SU-DHL-6 (cell line): ENCODE measurements around the gene MICALL1.

Experiments used
- H2AFZ ChIP-seq: fragments of 200-600 bp; sonication (generic); 2 replicates; pipeline ENCODE4 v1.6.1; 2014; ENCODE audit warnings: low read depth, mild to moderate bottlenecking, moderate library complexity, mixed read lengths, antibody characterized with exemption, low read length; ENCODE audit not compliant: severe bottlenecking
- H3F3A ChIP-seq: fragments of 200-600 bp; shearing (Covaris generic); 2 replicates; pipeline ENCODE4 v1.6.0; 2016; ENCODE audit warnings: antibody characterized with exemption, mild to moderate bottlenecking; ENCODE audit not compliant: insufficient read depth
- H3K27ac ChIP-seq: fragments of 200-600 bp; sonication (generic); 2 replicates; pipeline ENCODE4 v1.5.1; 2016; ENCODE audit warnings: low read depth, mild to moderate bottlenecking, low read length, moderate library complexity, mixed read lengths
- H3K27me3 ChIP-seq: fragments of 200-600 bp; sonication (generic), shearing (Covaris generic); 2 replicates; pipeline ENCODE4 v1.6.0; 2014; ENCODE audit warnings: mild to moderate bottlenecking, low read length
- H3K36me3 ChIP-seq: fragments of 200-600 bp; sonication (generic); 2 replicates; pipeline ENCODE4 v1.6.1; 2014; ENCODE audit warnings: mild to moderate bottlenecking, low read length, mixed read lengths
- H3K4me2 ChIP-seq: fragments of 300-600, 200-600 bp; shearing (Covaris generic), sonication (generic); 2 replicates; pipeline ENCODE4 v1.6.0; 2014; ENCODE audit warnings: low read length, low read depth, mild to moderate bottlenecking; ENCODE audit not compliant: poor library complexity, severe bottlenecking
- H3K4me3 ChIP-seq: fragments of 200-600 bp; sonication (generic); 2 replicates; pipeline ENCODE4 v1.5.1; 2014; ENCODE audit warnings: antibody characterized with exemption, low read length, mild to moderate bottlenecking, mixed read lengths; ENCODE audit not compliant: insufficient read depth, poor library complexity, severe bottlenecking
- H3K79me2 ChIP-seq: fragments of 200-600 bp; sonication (generic); 2 replicates; pipeline ENCODE4 v1.6.1; 2014; ENCODE audit warnings: mild to moderate bottlenecking, low read length, moderate library complexity; ENCODE audit not compliant: insufficient read depth
- H3K9ac ChIP-seq: fragments of 200-600 bp; sonication (generic); 2 replicates; pipeline ENCODE4 v1.7.0; 2014; ENCODE audit warnings: mild to moderate bottlenecking, low read length
- H3K9me2 ChIP-seq: fragments of 200-600 bp; sonication (generic); replicated peaks from 2 replicates; pipeline ENCODE4 v1.6.1; 2014; ENCODE audit warnings: low read length; ENCODE audit not compliant: insufficient read depth
- H3K9me3 ChIP-seq: fragments of 200-600 bp; sonication (generic); 2 replicates; pipeline ENCODE4 v1.6.1; 2014; ENCODE audit warnings: low read length, mixed read lengths; ENCODE audit not compliant: insufficient read depth
- H4K20me1 ChIP-seq: fragments of 200-600 bp; sonication (generic); 2 replicates; pipeline ENCODE4 v1.6.1; 2014; ENCODE audit warnings: low read depth, mild to moderate bottlenecking, antibody characterized with exemption, low read length, moderate library complexity, mixed read lengths
- CTCF ChIP-seq: fragments of 200-600 bp; sonication (generic); IDR thresholded peaks from one replicate; pipeline ENCODE4 v1.5.1; 2017; ENCODE audit warnings: antibody characterized with exemption, mild to moderate bottlenecking, low read length, moderate library complexity; ENCODE audit not compliant: insufficient read depth, poor library complexity, severe bottlenecking
- EZH2phosphoT487 ChIP-seq: fragments of 200-600 bp; sonication (generic), shearing (Covaris generic); conservative IDR thresholded peaks from 2 replicates; pipeline ENCODE4 v1.6.1; 2018; ENCODE audit warnings: mild to moderate bottlenecking, antibody characterized with exemption, low read length, moderate library complexity, mixed read lengths

Gene MICALL1

GRCh38 chr22:37898441-37899181 lies 7.5 kb upstream of the MICALL1 start:
- Histone ChIP-seq H3K4me3 (no peak overlapping the region), H2AFZ (no peak overlapping the region), H3K4me2 (no peak overlapping the region), H3K9me3 (no peaks in the 10 kb centered on the region), H3K27me3 (no peaks in the 10 kb centered on the region), H3K9ac (no peak overlapping the region), H3F3A (0 out of 2 replicates have a peak, but pooled peaks cover 3% of the 10 kb centered on the region), H4K20me1 (no peaks in the 10 kb centered on the region), H3K79me2 (no peaks in the 10 kb centered on the region), H3K27ac (no peak overlapping the region), H3K36me3 (no peaks in the 10 kb centered on the region), H3K9me2 (no peaks in the 10 kb centered on the region)
- TF ChIP-seq CTCF (no peak), EZH2phosphoT487 (no peak)

GRCh38 chr22:37904572-37905533 lies 1.2 kb upstream of the MICALL1 start:
- H3K9me2 ChIP-seq = no peaks in the 10 kb centered on the region
- no peak overlapping the region for H2AFZ ChIP-seq
- no peak overlapping the region for H3K4me3 ChIP-seq
- H4K20me1 ChIP-seq = no peaks in the 10 kb centered on the region
- H3K27me3 ChIP-seq = no peaks in the 10 kb centered on the region
- H3K36me3 ChIP-seq = no peaks in the 10 kb centered on the region
- no peak for TF ChIP-seq CTCF
- no peak for TF ChIP-seq EZH2phosphoT487
- H3K9me3 ChIP-seq = no peaks in the 10 kb centered on the region
- H3F3A ChIP-seq = no peaks in the 10 kb centered on the region
- no peak overlapping the region for H3K27ac ChIP-seq
- no peak overlapping the region for H3K9ac ChIP-seq
- no peak overlapping the region for H3K4me2 ChIP-seq
- no peaks in the 10 kb centered on the region for H3K79me2 ChIP-seq

GRCh38 chr22:37906364-37907008 lies 389 bp downstream of the MICALL1 start:
- no peaks in the 10 kb centered on the region for H3K9me2 ChIP-seq
- H2AFZ ChIP-seq = peak overlapping the region; percentile 83

More at GRCh38 chr22:37906364-37907008, 389 bp downstream of the MICALL1 start:
- Histone ChIP-seq H3K9ac (peak overlapping the region; percentile 68), H3K4me3 (peak overlapping the region; percentile 66), H3K27me3 (no peaks in the 10 kb centered on the region), H3K79me2 (no peaks in the 10 kb centered on the region), H3K27ac (peak overlapping the region; percentile 28; the same call in 1 of the 2 replicates), H3K4me2 (peak overlapping the region; percentile 67), H3K36me3 (no peaks in the 10 kb centered on the region), H3K9me3 (no peaks in the 10 kb centered on the region), H3F3A (no peaks in the 10 kb centered on the region), H4K20me1 (no peaks in the 10 kb centered on the region)
- TF ChIP-seq EZH2phosphoT487 (no peak), CTCF (no peak)
